Gastroesophageal sphincter (tissue), 3 donors: Measurements from ENCODE around the gene ACBD6.

Experiments used
- CTCF ChIP-seq, 4 experiments: fragments of 200-600 bp in 2 of 4; fragments of 450-650 bp in 2 of 4; sonication (generic) in 1 of 4; IDR thresholded peaks; one replicate each; pipeline ENCODE4 v1.5.1; 2017 to 2019; ENCODE audit warnings: antibody characterized with exemption in 4 of 4, mild to moderate bottlenecking in 2 of 4, moderate library complexity in 2 of 4
- EP300 ChIP-seq: sonication (generic); formaldehyde crosslinking; IDR thresholded peaks from one replicate; pipeline ENCODE4 v1.6.1; 2017; ENCODE audit warnings: antibody characterized with exemption, mild to moderate bottlenecking
- POLR2A ChIP-seq, 2 donors: fragments of 450-650 bp; IDR thresholded peaks; one replicate each; pipeline ENCODE4 v1.6.1; 2017; ENCODE audit warnings: antibody characterized with exemption in 2 of 2, mild to moderate bottlenecking in 2 of 2, moderate library complexity in 1 of 2
- POLR2AphosphoS5 ChIP-seq: sonication (generic); formaldehyde crosslinking; IDR thresholded peaks from one replicate; pipeline ENCODE4 v1.6.1; 2017; ENCODE audit warnings: antibody characterized with exemption

- no peak for TF ChIP-seq CTCF (IDR thresholded peaks at IDR 0.05)
- TF ChIP-seq POLR2A (IDR thresholded peaks at IDR 0.05) = no peak
- TF ChIP-seq POLR2AphosphoS5 = no peak
- no peak for TF ChIP-seq EP300
Observed at GRCh38 chr1:180503280-180503862, 994 bp upstream of the ACBD6 start.
